ENCODE data around the gene ESPL1. TPM values are rescaled to one million over a fixed set of nuclear protein-coding genes. Genes with fewer than 3 reads are reported as not detected.

ESPL1 gene
- total RNA-seq, 1 donor from 2014 or later, result 4.8 TPM

Other genes starting within 250 kb of the ESPL1 start
- gene TNS2, start 218.2 kb upstream of the ESPL1 start, total RNA-seq, result 56.2 and 56.5 TPM in 2 replicates
- gene SPRYD3, start 188.9 kb upstream of the ESPL1 start, total RNA-seq, result 13.1 and 16.5 TPM in 2 replicates
- gene IGFBP6, start 170.6 kb upstream of the ESPL1 start, total RNA-seq, result 4.9 and 7.0 TPM in 2 replicates
- gene SOAT2, start 164.8 kb upstream of the ESPL1 start, total RNA-seq, result not detected in 2 replicates
- gene ZNF740, start 87.6 kb upstream of the ESPL1 start, total RNA-seq, result 13.0 and 14.5 TPM in 2 replicates
- 2.9 and 6.5 TPM in 2 replicates for gene CSAD, start 87.4 kb upstream of the ESPL1 start, total RNA-seq
- gene ITGB7, start 61.0 kb upstream of the ESPL1 start, total RNA-seq, result 0.19 and 0.34 TPM in 2 replicates
- 11.7 and 17.7 TPM in 2 replicates for gene RARG, start 36.1 kb upstream of the ESPL1 start, total RNA-seq
- gene PFDN5, start 27.2 kb downstream of the ESPL1 start, total RNA-seq, result 185 and 491 TPM in 2 replicates
- gene MYG1, start 31.4 kb downstream of the ESPL1 start, total RNA-seq, result 35.2 and 43.1 TPM in 2 replicates
- gene AAAS, start 53.3 kb downstream of the ESPL1 start, total RNA-seq, result 38.6 and 44.3 TPM in 2 replicates
- gene SP7, start 68.1 kb downstream of the ESPL1 start, total RNA-seq, result not detected in 2 replicates
- 32.7 and 47.1 TPM in 2 replicates for gene SP1, start 111.9 kb downstream of the ESPL1 start, total RNA-seq
- not detected in 2 replicates for gene AMHR2, start 155.6 kb downstream of the ESPL1 start, total RNA-seq
- 12.6 and 18.0 TPM in 2 replicates for gene PRR13, start 173.4 kb downstream of the ESPL1 start, total RNA-seq
- gene PCBP2, start 183.8 kb downstream of the ESPL1 start, total RNA-seq, result 417 and 525 TPM in 2 replicates
- gene MAP3K12, start 231.2 kb downstream of the ESPL1 start, total RNA-seq, result 13.6 and 19.1 TPM in 2 replicates
- gene TARBP2, start 233.0 kb downstream of the ESPL1 start, total RNA-seq, result 38.8 and 48.3 TPM in 2 replicates
- not detected in 2 replicates for gene NPFF, start 239.2 kb downstream of the ESPL1 start, total RNA-seq